Kidney glomerular epithelial cell (primary cell): Measurements from ENCODE around the gene C2CD2.
A peak's percentile ranks its signal among the peaks of the same experiment; 100 is the strongest.

ENCODE experiments used
- DNase-seq: peaks from one replicate; lab custom pipeline; 2025; lab: John Stamatoyannopoulos, UW

The C2CD2 gene

GRCh38 chr21:41933313-41934079 lies 20.3 kb downstream of the C2CD2 start:
- no peak for DNase-seq

- DNase-seq: peak; percentile 84
These were observed 21.1 kb downstream of the C2CD2 start for GRCh38 chr21:41932576-41933312.

- peak; percentile 90 for DNase-seq
These were observed 21.6 kb downstream of the C2CD2 start for GRCh38 chr21:41932191-41932575.

- peak; percentile 55 for DNase-seq
These were observed 22.8 kb downstream of the C2CD2 start for GRCh38 chr21:41931041-41931451.

- no peak for DNase-seq
These were observed 24.6 kb downstream of the C2CD2 start for GRCh38 chr21:41929248-41929647.

- no peak for DNase-seq
These were observed 25.1 kb downstream of the C2CD2 start for GRCh38 chr21:41928621-41929220.

- no peak for DNase-seq
These were observed 25.9 kb downstream of the C2CD2 start for GRCh38 chr21:41927727-41928409.

GRCh38 chr21:41926807-41927171 lies 27.0 kb downstream of the C2CD2 start:
- no peak for DNase-seq

- peak; percentile 42 for DNase-seq
These were observed 27.6 kb downstream of the C2CD2 start for GRCh38 chr21:41926117-41926806.

GRCh38 chr21:41925767-41926116 lies 28.1 kb downstream of the C2CD2 start:
- DNase-seq: no peak

- no peak for DNase-seq
These were observed 29.5 kb downstream of the C2CD2 start for GRCh38 chr21:41924368-41924754.

GRCh38 chr21:41923631-41924367 lies 30.0 kb downstream of the C2CD2 start:
- no peak for DNase-seq

GRCh38 chr21:41923186-41923585 lies 30.6 kb downstream of the C2CD2 start:
- DNase-seq: no peak

GRCh38 chr21:41921021-41921420 lies 32.8 kb downstream of the C2CD2 start:
- DNase-seq: no peak

- no peak for DNase-seq
These were observed 33.3 kb downstream of the C2CD2 start for GRCh38 chr21:41920476-41920875.

GRCh38 chr21:41919666-41920398 lies 34.0 kb downstream of the C2CD2 start:
- no peak for DNase-seq

- DNase-seq: no peak
These were observed 35.1 kb downstream of the C2CD2 start for GRCh38 chr21:41918561-41919358.

- DNase-seq: no peak
These were observed 36.3 kb downstream of the C2CD2 start for GRCh38 chr21:41917531-41917930.

GRCh38 chr21:41916888-41917433 lies 36.9 kb downstream of the C2CD2 start:
- no peak for DNase-seq
